SU-DHL-6 (cell line): ENCODE data around the gene ARFGEF3.

ENCODE experiments used
- CTCF ChIP-seq: fragments of 200-600 bp; sonication (generic); IDR thresholded peaks from one replicate; pipeline ENCODE4 v1.5.1; 2017; ENCODE audit warnings: antibody characterized with exemption, mild to moderate bottlenecking, low read length, moderate library complexity; ENCODE audit not compliant: insufficient read depth, poor library complexity, severe bottlenecking
- EZH2phosphoT487 ChIP-seq: fragments of 200-600 bp; sonication (generic), shearing (Covaris generic); conservative IDR thresholded peaks from 2 replicates; pipeline ENCODE4 v1.6.1; 2018; ENCODE audit warnings: mild to moderate bottlenecking, antibody characterized with exemption, low read length, moderate library complexity, mixed read lengths

- TF ChIP-seq EZH2phosphoT487 (no peak), CTCF (no peak)
Measured at GRCh38 chr6:138328210-138328609, 166.5 kb downstream of the ARFGEF3 start.
